Activated CD8-positive, alpha-beta memory T cell treated with anti-CD3 and anti-CD28 coated beads, Interleukin-2, amount 50 U/mL, for 24 hours (primary cell): ENCODE measurements around the gene JSRP1.

Experiments
- DNase-seq: peaks from one replicate; pipeline ENCODE4 v3.0.0-alpha.2; 2020; ENCODE audit errors: extremely low read depth

JSRP1 gene

GRCh38 chr19:2266183-2266993 lies 10.2 kb upstream of the JSRP1 start:
- DNase-seq = no peak

DNA sequence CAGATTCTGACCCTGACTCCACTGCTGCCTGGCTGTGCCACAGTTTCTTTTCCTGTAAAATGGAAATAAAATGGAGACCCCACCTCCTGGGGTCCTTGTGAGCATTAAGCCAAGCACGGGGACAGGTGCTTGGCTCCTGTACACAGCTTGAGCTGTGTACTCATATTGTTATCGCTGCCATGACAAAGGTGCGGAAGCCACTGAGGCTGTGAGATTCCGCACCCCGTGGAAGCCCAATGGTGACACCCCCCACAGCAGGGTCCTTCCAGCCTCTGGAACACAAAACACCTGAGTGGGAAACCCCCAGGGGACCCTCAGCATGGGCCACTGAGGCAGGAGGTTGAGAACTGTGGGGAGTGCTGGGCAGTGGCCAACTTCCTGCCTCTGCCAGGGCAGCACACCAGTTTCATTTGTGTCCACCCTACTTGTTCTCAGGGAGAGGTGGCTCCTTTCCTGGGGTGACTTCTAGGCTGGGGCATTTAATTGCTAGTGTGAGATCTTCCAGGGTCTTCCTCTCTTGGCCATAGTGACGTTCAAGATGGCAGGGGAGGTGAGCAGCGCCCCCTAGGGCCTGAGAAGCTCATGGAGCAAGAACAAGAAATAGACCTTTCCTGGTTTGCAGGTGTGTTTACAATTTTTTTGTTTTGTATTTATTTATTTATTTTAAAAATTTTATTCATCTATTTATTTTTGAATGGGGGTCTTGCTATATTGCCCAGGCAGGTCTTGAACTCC lies 5.4 kb upstream of the JSRP1 start:
- no peak for DNase-seq

- DNase-seq = no peak
Measured at GRCh38 chr19:2260341-2260805, 4.2 kb upstream of the JSRP1 start.

- DNase-seq = no peak
Measured at GRCh38 chr19:2259336-2259735, 3.1 kb upstream of the JSRP1 start.

DNA sequence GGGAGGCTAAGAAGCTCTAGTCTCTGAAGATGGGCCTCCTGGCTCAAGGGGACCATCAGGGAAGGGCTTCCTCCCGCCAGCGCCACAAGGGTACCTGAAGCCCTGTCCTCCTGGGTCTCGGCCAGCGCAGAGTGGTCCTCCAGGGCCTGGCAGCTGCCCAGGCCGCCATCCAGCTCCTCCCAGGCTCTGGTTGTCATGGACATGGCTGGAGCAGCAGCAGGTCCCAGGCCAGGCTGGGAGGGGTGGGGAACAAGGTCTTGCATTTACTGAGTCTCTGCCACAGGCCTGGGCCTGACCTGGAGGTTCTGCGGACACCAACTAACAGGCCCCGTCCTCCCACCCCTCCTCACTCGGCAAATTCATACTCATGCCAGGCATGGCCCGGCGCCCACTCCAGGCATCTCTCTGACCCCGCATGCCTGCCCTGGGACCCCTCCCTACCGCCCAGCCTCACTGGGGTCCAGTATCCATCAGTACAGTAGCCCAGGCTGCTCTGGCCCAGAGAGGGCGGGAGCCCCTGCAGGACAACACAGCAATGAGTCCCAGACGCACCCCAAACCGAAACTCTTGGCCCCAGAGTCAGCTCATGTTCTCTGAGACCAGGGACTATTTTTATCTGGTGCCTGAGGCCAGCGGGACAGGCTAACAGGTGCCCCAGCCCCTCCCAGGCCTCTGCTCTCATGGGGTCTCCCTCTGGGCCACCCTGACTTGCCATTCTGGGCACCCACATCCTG lies 938 bp downstream of the JSRP1 start:
- DNase-seq = no peak

DNA sequence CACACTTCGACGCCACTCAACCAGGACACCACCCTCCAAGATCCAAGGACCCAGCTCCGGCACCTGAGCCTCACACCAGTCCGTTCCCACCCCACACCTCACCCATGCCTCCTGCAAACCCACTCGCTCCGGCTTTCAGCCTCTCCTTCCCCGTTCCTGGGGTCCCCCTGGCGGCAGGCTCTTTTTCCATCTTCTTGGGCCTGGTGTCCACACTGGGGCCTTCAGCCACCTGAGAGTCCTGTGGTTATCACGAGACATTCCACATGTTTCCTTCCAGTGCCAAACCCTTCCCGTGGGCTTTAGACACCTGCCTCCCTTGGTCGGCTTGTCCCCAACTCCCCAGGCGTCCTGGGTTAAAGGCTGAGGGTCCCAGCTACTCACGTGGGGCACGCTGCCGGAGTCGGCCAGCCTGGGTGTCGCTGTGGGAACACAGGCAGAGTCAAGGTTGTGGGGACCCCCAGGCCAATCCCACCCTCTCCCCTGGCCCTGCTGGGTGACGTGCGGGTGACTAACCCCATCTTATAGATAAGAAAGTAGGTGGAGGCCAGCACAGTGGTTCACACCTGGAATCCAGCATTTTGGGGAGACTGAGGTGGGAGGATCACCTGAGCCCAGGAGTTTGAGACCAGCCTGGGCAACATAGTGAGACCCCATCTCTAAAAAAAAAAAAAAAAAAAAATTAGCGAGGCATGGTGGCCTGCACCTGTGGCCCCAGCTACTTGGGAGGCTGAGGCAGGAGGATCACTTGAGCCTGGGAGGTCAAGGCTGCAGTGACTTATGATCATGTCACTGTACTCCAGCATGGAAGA lies 1.9 kb downstream of the JSRP1 start:
- no peak for DNase-seq

DNA sequence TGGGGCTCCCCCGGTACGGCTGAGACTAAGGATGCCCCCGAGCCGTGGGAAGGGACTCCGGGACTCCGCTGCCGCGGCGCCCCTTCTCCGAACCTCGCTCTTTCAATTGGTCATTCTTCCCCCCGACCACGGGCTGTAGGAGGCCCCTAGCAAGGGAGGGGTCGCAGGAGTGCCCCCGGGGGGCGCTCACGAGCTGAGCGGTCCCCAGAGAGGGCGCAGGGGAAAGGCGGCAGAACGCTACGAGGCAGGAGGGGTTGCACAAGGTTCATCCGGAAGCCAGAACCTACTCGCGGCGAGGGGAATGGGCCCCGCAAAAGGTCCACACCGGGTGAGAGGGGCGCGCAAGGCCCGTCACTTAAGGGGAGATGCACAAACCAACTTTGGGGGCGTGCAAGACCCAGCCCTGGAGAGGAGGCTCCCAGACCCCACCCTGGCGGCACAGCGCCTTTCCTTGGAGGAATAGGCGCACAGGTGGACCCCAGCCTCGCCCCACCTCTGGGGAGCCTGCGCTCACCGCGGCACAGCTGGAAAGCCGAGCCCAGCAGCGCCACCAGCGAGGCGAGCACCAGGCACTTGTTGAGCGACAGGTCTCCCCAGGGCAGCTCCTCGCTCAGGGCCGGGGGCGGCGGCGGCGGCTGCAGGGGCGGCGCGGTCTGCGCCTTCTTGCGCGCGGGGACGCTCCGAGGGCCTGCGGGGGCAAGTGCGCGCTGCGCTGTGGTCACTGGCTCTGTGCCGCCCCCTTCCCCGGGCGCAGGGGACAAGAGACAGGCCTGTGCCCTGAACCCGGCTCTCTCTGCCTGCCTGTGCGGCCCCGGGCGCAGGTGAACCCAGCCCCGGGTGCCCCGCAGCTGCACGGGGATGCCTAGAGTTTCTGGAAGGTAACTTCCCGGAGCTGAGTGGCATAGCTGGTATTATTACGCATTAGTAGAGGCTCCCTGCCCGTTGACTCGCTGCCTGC lies 2.8 kb downstream of the JSRP1 start:
- no peak for DNase-seq

GRCh38 chr19:2252797-2253105 lies 3.5 kb downstream of the JSRP1 start:
- DNase-seq = no peak

GRCh38 chr19:2252055-2252796 lies 4.0 kb downstream of the JSRP1 start:
- no peak for DNase-seq

DNA sequence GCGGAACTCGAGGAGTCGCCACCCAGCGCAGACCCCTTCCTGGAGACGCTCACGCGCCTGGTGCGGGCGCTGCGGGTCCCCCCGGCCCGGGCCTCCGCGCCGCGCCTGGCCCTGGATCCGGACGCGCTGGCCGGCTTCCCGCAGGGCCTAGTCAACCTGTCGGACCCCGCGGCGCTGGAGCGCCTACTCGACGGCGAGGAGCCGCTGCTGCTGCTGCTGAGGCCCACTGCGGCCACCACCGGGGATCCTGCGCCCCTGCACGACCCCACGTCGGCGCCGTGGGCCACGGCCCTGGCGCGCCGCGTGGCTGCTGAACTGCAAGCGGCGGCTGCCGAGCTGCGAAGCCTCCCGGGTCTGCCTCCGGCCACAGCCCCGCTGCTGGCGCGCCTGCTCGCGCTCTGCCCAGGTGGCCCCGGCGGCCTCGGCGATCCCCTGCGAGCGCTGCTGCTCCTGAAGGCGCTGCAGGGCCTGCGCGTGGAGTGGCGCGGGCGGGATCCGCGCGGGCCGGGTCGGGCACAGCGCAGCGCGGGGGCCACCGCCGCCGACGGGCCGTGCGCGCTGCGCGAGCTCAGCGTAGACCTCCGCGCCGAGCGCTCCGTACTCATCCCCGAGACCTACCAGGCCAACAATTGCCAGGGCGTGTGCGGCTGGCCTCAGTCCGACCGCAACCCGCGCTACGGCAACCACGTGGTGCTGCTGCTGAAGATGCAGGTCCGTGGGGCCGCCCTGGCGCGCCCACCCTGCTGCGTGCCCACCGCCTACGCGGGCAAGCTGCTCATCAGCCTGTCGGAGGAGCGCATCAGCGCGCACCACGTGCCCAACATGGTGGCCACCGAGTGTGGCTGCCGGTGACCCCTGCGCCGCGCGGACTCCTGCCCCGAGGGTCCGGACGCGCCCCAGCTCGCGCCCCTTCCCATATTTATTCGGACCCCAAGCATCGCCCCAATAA lies 4.8 kb downstream of the JSRP1 start:
- DNase-seq = no peak

- no peak for DNase-seq
Measured at GRCh38 chr19:2250766-2251105, 5.5 kb downstream of the JSRP1 start.

DNA sequence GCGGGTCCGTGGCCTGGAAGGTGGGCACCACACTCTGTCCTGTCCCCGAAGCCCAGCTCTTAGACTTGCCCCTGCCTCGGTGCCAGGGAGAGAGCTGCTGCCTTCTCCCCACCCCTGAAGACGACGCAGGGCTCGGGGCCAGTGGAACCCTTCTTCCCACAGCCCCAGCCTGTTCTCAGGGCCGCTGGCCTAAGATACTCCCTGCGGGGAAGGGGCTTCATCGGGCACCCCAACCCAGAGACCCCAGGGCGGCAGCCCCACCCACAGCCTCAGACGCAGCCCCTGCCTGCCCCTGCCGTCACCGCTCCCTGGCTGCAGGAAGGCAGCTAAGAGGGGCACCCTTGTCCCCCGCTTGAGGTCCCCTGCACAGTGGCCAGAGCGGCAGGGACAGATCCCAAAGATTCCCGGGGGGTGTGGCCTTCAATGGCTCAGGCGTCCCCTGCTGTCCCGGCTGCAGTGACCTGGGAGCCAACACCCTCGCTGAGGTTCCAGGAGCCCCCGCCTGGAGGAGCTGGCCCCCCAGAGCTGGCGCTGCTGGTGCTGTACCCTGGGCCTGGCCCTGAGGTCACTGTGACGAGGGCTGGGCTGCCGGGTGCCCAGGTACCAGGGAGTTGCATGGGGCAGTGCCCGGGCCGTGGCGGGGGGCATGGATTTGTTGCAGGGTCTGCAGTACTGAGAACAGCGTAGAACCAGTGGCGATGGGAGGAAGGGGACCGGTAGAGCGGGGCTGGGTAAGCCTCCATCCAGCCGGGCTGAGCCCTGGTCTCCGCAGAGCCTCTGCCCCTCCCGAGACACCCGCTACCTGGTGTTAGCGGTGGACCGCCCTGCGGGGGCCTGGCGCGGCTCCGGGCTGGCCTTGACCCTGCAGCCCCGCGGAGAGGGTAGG lies 6.1 kb downstream of the JSRP1 start:
- DNase-seq = no peak

- DNase-seq = no peak
Measured at GRCh38 chr19:2249010-2249866, 7.0 kb downstream of the JSRP1 start, which contains the start of gene AMH. Gene AMH (plus strand): TSS chr19:2249323. CDS start chr19:2249333, 10 bp downstream.

- no peak for DNase-seq
Measured at GRCh38 chr19:2248136-2249009, 7.8 kb downstream of the JSRP1 start.

DNA sequence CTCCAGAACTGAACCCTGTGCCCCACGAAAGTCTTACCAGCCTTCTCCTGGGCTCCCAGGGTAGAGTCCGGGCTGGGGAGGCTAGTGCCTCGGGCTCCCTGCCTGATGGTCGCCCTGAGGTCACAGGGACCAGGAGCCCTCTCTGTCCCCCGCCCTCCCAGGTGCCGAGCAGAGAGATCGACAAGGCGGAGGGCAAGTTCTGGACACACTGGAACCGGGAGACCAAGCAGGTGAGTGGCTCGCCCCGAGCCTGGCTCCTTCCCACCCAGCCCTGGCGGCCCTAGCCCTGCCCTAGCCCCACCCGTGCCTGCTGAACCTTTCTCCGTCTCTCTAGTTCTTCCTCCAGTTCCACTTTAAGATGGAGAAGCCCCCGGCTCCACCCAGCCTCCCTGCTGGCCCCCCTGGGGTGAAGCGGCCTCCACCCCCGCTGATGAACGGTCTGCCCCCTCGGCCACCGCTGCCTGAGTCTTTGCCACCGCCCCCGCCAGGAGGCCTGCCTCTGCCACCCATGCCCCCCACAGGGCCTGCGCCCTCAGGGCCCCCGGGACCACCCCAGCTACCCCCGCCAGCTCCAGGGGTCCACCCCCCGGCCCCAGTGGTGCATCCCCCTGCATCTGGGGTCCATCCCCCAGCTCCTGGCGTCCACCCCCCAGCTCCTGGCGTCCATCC lies 8.7 kb downstream of the JSRP1 start:
- no peak for DNase-seq
